ENCODE data around the gene SEPTIN8.
"Not testable (repeated sequence)": the region's sequence is repeated elsewhere in the genome, so short reads cannot be mapped to it uniquely, and the experiment has no call there.

SEPTIN8 gene

DNA sequence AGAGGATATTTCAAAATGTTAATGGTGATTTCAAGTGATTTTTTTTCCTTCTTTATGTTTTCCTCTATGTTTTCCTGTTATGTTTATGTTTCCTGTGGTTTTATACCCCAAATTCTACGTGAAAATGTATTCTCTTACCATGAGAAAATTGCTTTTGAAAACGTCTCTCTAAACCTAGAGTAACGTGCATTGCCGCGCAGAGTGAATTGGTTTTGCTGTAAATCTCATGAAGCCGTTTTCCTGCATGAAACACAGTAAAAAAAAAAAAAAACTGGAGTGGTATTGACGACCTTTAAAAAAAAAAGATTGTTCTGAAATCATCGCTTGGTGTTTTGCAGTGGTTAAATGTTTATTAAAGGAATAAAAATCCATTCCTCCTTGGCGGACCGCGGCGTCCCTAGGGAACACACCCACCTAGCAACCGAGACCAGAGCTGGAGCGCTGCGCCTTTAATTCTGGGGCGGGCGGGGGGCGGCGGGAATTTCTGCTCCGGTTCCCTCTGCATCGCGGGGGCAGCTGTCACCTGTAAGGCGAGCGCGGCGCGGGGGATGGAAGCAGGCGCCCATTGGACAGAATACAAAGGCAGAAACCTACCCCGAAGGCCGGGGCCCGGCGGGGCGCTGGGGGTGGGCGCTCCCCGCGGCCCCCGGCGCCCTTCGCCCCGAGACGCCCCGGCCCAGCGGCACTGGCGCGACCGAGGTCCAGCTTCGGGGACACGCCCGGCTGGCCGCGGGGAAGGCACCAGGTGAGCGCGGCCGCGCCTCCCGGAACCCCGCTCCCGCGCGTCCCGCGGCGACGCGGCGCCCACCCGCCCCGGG lies 36.0 kb upstream of the SEPTIN8 start, which contains the start of gene SOWAHA:
SOWAHA (plus strand) TSS at position 522 of the 818 bp plus-strand sequence. CDS start 320 bp downstream, outside the sequence.
- DNase-seq (ENCODE audit: extremely low read depth in 1 of 2, low read depth in 1 of 2): no peak

DNA sequence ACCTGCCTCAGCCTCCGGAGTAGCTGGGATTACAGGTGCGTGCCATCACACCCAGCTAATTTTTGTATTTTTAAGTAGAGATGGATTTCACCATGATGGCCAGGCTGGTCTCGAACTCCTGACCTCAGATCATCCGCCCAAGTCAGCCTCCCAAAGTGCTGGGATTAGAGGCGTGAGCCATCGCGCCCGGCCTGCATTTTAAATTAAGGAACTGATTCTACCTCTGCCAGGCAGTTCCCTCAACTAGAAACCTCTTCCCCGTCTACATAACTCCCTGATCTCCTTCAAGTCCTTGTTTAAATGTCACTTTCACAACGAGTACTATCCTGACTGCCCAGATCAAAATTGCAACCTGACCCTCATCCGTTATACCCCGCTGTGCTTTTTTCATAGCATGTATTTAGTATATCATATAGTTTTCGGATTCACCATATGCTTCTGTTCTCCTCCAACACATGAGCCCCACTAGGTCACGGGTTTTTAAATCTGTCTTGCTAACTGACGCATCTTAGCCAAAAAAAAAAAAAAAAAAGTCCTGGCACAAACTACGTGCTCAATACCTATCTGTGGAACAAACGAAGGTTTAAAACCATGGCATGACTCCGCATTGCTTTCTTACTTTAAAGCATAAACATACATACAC lies 35.2 kb upstream of the SEPTIN8 start:
- no peak for DNase-seq (ENCODE audit: extremely low read depth in 1 of 2, low read depth in 1 of 2)

DNA sequence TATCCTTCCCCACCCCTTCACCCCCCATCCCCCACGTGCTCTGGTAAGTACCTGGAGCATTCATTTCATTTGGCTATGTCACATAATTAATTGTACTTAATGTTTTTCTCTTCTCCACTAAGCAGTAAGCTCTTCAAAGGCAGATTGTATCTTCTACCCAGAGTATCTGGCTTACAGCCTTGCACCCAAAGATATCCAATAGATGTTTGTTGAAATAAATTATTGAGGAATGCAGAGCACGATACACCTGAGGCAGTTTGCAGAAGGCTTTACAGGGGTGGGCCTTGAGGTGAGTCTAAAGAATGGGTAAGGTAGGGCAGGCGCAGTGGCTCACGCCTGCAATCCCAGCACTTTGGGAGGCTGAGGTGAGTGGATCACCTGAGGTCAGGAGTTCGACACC lies 33.6 kb upstream of the SEPTIN8 start:
- no peak for DNase-seq (ENCODE audit: extremely low read depth in 1 of 2, low read depth in 1 of 2)

DNA sequence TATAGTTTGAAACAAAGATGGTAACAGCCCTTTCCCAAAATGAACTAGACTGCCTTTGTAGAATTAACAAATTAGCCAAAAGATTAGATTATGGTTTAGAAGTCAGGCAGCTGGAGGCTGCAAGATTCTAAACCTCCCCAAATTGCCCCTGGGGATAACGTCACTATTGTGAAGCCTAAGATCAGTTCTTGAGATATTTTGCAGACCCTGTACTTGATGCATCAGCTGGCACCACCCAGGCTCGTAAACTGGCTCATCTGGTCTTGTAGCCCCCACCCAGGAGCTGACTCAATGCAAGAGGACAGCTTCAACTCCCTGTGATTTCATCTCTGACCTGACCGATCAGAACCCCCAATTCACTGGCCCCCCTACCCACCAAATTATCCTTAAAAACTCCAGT lies 31.8 kb upstream of the SEPTIN8 start:
- no peak for DNase-seq (ENCODE audit: extremely low read depth in 1 of 2, low read depth in 1 of 2)

DNA sequence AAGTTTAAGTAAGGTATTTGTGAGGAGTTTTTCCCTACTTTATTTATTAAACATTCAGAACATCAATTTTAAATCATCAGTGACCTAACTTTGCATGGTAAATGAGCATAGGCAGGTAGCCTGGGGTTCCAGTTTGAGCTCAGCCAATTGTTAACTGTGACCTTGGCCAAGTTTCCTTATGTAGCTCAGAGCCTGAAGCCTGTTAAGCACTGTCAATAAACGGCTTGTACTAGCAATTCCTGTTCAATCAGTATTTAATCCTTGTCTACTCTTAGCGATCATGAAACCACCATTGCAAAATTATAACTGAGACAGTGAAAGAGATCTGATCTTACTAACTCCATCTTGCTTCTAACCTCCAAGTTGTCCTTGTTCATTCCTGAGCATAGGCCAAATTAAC lies 31.4 kb upstream of the SEPTIN8 start:
- no peak for DNase-seq (ENCODE audit: extremely low read depth in 1 of 2, low read depth in 1 of 2)

DNA sequence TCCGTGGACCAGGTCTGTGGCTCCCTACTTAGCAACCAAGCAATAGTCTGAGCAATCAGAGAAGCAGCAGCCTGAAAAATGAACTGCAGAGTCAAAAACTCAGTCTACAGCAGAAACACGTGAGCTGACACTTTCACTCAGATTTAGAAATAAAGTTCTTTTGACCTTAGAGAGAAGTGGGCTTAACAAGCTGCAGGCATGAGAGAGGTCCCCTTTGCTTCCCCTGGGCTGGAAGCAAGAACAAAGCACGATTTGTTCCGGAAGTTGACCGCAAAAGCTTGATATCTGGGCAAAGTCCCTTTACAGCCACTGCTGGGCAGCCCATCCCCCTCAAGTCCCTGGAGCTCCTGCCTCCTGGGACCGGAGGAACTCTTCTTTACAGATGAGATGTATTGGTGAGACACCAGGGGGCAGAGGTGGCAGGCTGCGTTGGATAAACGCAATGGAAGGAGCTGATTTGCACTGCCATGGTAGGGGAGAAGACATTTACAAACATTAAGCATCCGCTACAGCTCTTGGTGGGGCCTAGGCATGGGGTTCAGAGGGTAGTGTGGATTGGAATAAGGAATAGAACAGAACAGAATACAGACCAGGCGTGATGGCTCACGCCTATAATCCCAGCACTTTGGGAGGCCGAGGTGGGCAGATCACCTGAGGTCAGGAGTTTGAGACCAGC lies 30.3 kb upstream of the SEPTIN8 start:
- DNase-seq (ENCODE audit: extremely low read depth in 1 of 2, low read depth in 1 of 2): no peak

DNA sequence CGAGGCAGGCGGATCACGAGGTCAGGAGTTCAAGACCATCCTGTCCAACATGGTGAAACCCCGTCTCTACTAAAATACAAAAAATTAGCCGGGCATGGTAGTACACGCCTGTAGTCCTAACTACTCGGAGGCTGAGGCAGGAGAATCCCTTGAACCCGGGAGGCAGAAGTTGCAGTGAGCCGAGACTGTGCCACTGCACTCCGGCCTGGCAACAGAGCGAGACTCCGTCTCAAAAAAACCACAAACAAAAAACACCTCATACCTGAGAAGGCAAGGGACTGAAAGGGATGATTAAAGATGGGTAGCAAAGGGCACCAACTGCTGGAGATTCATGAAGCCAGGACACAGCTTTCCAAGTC lies 29.7 kb upstream of the SEPTIN8 start:
- not testable (repeated sequence) for DNase-seq (ENCODE audit: extremely low read depth in 1 of 2, low read depth in 1 of 2)

DNA sequence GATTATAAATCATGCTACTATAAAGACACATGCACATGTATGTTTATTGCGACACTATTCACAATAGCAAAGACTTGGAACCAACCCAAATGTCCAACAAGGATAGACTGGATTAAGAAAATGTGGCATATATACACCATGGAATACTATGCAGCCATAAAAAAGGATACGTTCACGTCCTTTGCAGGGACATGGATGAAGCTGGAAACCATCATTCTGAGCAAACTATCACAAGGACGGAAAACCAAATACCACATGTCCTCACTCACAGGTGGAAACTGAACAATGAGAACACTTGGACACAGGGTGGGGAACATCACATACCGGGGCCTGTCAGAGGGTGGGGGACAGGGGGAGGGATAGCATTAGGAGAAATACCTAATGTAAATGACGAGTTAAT lies 28.8 kb upstream of the SEPTIN8 start:
- not testable (repeated sequence) for DNase-seq (ENCODE audit: extremely low read depth in 1 of 2, low read depth in 1 of 2)

DNA sequence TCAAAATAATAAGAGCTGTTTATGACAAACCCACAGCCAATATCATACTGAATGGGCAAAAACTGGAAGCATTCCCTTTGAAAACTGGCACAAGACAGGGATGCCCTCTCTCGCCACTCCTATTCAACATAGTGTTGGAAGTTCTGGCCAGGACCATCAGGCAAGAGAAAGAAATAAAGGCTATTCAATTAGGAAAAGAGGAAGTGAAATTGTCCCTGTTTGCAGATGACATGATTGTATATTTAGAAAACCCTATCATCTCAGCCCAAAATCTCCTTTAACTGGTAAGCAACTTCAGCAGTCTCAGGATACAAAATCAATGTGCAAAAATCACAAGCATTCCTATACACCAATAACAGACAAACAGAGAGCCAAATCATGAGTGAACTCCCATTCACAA lies 27.2 kb upstream of the SEPTIN8 start:
- DNase-seq (ENCODE audit: extremely low read depth in 1 of 2, low read depth in 1 of 2): not testable (repeated sequence)

DNA sequence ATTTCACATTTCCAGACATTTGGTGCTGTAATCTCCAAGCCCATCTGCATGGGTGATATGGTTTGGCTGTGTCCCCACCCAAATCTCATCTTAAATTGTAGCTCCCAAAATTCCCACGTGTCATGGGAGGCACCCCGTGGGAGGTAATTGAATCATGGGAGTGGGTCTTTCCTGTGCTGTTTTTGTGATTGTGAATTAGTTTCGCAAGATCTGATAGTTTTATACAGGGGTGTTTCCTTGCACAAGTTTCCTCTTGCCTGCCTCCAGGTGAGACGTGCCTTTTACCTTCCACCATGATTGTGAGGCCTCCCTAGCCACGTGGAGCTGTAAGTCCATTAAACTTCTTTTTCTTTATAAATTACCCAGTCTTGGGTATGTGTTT lies 25.6 kb upstream of the SEPTIN8 start:
- not testable (repeated sequence) for DNase-seq (ENCODE audit: extremely low read depth in 1 of 2, low read depth in 1 of 2)

DNA sequence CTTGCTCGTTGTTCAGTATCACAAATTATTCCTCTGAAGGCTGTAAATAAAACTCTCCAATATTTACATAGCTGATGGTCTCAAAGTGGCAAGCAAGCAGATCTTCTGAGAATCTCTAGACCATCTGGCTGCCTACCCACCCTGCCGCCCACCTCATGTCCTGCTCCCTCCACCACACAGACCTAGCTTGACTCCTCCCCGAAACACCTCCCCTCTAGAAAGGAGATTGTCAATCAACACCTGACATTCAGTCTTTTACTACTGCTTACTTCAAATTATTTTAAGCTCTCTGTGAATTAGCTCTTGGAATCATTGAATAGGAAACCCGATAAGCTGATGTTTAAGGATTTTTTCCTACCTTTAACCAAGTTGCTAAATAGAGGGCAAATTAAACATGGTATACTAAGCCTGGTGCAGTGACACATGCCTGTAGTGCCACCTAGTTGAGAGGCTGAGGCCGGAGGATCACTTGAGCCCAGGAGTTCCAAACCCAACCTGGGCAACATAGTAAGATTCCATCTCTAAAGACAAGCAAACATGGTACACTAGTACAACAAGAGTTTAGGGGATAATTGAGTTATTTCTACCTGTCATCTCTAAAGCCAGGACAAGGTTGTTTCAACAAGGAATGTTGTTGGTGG lies 25.1 kb upstream of the SEPTIN8 start:
- DNase-seq (ENCODE audit: extremely low read depth in 1 of 2, low read depth in 1 of 2): no peak

DNA sequence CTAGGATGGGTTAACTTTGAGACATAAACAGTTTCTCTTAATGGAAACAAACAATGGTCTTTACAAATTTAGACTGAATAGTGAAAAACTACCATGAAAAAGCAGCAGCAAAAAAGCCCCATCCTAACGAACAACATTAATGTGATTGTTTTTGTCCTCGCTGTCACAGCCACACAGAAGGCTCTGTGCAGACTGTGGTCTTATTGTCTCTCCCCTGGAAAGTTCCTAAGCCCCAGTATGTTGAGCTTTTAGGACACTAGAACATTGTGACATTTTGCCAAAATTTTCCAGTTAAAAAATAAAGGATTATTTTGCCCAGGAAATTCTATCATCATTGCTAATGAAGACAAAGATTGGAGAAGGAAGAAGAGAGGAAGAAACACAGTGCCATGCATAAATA lies 23.5 kb upstream of the SEPTIN8 start:
- DNase-seq (ENCODE audit: extremely low read depth in 1 of 2, low read depth in 1 of 2): no peak

DNA sequence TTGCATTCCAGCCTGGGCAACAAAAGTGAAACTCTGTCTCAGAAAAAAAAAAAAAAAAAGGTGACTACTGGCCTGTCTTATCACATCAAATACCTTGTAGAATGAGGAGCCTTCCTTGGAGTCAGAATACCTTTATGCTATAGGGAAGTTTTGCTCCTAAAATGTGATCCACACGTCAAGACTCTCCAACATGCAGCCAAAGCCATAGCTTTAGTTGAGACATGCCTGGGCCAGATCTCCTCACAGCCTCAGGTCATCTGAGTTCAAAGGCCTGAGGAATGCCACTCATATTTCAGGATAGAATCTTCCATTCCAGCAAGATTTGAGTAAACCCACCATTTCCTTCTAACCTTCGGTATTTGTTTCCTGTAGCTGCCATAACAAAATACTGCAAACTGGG lies 22.4 kb upstream of the SEPTIN8 start:
- no peak for DNase-seq (ENCODE audit: extremely low read depth in 1 of 2, low read depth in 1 of 2)

DNA sequence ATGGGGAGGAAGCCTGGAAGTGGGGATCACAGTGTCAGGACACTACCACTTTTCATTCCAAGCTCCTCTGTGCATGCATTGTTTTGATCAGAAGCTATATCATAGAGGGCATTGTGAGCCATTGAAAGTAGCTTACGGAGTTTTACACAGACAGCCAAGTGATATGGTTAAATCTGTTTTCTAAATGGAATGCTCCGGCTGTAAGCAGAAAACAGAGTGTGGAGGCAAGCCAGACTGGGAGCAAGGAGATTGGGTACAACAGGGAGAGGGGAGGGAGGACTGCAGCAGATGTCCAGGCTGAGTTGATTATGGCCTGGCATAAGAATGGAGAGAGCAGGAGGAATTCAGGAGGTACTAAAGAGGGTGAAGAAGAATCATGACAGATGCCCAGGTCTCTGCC lies 20.6 kb upstream of the SEPTIN8 start:
- no peak for DNase-seq (ENCODE audit: extremely low read depth in 1 of 2, low read depth in 1 of 2)

DNA sequence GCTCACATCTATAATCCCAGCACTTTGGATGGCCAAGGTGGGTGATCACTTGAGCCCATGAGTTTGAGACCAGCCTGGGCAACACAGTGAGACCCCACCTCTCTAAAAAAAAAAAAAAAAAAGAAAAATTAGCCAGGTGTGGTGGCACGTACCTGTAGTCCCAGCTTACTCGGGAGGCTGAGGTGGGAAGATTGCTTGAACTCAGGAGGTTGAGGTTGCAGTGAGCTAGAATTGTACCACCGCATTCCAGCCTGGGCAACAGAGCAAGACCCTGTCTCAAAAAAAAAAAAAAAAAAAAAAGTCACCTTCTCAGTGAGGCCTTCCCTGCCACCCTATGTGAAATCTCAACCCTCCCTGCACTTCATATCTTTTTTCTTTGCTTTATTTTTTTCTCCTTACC lies 14.0 kb upstream of the SEPTIN8 start:
- DNase-seq (ENCODE audit: extremely low read depth in 1 of 2, low read depth in 1 of 2): no peak

DNA sequence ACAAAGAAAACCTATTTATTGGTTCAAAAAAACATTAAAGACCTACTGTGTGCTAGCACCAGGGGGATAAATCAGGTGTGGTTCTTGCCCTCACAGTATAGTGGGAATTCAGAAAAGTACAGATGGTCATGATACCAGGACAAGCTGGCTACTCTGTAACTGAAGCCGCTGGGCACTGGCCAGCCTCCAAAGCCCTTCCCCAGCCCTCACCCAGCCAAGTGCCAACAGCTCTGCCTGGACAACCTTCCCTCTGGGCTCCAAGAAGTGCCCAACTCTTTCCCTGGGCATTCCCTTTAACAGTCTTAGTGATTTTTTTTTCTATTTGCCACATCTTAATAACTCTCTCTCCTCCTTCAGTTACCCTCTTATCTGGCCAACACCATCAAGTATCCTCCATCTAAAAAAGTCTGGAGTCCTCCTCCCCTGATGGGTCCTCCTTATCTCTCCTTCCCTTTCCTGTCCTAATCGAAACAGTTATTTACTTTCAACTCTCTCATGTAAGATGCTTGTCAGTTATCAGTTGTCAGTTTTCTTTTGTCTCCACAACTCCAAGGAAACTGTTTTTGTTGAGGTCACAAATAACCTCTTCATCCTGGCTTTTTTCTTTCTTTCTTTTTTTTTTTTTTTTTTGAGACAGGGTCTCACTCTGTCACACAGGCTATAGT lies 13.3 kb upstream of the SEPTIN8 start:
- no peak for DNase-seq (ENCODE audit: extremely low read depth in 1 of 2, low read depth in 1 of 2)

DNA sequence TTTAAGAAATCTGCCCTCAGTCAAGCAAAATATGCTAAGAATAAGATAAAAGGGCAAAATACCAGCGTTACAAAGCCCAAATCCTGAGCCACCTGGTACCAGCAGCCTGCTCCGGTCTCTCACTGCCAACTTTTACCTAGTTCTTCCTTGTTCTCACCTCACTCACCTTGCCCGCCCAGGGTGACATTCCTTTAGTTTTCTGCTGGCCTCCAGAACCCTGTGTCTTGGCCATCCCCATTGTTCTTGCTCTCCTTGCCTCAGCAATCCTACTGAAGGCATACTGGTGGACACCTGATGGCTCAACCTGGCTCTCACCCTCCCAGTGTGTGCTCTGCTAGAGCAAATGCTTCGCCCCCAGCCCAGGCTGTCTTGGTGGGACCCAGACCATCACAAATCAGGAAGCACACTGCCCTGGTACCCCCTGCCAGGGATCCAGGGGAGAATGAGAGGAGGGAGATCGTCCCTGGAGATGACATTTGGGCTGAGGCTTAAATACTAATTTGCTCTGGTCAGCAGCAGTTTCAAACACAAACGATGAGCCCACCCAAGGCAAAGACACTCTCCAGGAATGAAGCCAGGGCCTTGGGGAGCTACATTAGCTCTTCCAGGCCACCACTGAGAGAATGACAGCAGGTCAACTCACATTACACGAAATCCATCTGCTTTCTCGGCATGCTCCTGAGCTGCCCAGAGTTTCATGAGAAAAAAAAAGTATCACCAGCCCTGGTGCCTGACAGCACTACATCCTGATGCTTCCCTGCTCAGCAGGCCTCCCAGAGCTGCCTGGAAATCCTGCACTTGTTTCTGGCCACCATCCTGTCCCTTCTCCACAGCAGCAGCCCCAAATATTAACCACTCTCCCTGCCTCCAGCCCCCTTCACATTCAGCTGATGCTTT lies 12.2 kb upstream of the SEPTIN8 start:
- no peak for DNase-seq (ENCODE audit: extremely low read depth in 1 of 2, low read depth in 1 of 2)

DNA sequence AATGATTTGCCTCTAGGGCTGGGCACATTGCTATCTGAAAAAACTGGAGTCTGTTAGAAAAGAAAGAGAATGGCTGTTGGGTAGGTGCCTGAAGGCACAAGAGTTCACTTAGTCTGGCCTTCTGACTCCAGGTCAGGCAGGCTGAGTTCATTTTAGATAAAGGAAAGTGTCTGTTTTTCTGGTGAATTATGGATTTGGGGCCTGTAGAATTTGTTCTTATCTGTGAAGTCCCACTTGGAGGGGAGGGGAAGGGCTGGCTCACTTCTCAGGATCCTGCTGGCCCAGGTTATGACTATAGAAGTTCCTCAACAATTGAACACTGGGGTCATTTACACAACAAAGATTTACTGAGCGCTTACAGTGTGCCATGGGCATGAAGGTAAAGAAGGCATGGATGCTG lies 11.5 kb upstream of the SEPTIN8 start:
- no peak for DNase-seq (ENCODE audit: extremely low read depth in 1 of 2, low read depth in 1 of 2)

DNA sequence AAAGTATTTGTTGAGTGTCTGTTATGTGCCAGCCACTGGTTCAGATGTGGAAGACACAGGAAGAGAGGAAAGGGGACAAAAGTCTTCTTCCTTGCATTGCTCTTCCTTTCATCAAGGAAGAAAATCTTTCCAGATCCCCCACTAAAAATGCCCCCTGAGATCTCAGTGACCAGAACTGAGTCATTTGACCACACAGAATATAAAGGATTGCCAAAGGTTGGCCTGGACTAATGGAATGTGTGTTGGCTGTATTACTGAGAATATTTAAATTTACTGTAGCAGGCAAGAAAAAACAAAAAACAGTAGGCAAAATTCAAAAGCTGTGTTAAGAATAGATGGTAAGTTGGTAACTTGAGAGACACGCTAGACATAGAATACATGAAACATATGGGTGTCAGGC lies 10.0 kb upstream of the SEPTIN8 start:
- DNase-seq (ENCODE audit: extremely low read depth in 1 of 2, low read depth in 1 of 2): no peak

DNA sequence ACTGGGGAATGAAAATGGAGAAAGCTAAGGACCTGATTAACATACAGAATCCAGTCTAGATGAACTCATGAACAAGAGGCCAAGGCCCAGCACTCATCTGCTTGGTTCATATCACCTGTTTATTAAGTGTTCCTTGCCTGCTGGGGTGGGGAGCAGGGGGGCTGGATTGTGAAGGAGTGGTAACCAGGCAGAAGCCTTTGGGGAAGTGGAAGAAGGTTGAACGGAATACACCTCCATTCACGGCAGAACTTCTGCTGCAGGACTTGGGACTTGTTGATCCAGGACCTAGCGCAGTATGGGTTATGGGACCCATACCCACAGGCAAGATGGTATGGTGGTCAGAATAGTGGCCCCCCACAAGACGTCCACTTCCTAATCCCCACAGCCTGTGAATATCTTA lies 8.8 kb upstream of the SEPTIN8 start:
- DNase-seq (ENCODE audit: extremely low read depth in 1 of 2, low read depth in 1 of 2): no peak

All from stimulated activated CD8-positive, alpha-beta memory T cell treated with anti-CD3 and anti-CD28 coated beads, Interleukin-7, amount 100 ng/mL, for 48 hours (primary cell).